ENCODE results near the gene EVPL.

DNA sequence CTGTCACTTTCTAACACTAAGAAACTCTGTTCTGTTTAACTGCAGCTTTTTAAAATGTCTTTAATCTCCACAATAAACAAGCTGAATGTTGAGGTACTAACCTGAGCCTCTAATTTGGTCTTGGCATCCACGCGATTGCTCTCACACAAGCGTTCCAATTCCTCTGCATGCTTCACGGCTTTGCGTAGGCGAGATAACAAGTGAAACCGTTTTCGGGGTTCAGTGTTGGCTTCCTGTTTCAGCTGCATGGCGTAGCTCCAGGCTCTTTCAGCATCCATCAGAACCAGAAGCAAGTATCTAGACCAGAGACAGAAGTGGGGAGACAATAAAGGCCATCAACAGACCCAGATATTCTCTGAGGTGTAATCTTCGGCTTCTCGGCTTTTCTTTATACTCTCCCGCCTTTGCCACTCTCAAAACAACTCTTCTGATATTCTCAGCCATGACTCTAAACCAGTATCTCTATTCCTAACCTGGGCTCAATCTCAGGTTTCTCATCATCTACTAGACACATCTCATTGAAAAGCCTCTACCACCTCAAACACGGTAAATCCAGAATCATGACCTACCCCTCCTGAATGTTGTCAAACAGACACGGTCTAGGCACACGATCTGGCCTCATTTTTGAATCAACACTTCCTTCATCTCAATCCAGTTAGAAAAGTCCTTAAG is 36.9 kb upstream of the EVPL start:
- TF ChIP-seq, protein P1, sequence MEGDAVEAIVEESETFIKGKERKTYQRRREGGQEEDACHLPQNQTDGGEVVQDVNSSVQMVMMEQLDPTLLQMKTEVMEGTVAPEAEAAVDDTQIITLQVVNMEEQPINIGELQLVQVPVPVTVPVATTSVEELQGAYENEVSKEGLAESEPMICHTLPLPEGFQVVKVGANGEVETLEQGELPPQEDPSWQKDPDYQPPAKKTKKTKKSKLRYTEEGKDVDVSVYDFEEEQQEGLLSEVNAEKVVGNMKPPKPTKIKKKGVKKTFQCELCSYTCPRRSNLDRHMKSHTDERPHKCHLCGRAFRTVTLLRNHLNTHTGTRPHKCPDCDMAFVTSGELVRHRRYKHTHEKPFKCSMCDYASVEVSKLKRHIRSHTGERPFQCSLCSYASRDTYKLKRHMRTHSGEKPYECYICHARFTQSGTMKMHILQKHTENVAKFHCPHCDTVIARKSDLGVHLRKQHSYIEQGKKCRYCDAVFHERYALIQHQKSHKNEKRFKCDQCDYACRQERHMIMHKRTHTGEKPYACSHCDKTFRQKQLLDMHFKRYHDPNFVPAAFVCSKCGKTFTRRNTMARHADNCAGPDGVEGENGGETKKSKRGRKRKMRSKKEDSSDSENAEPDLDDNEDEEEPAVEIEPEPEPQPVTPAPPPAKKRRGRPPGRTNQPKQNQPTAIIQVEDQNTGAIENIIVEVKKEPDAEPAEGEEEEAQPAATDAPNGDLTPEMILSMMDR (conservative IDR thresholded peaks at IDR 0.05), result no peak
- no peak for TF ChIP-seq ZFX (IDR thresholded peaks at IDR 0.05)

All from C4-2B (cell line).